Lung microvascular endothelial cell (primary cell): ENCODE measurements around the gene TTLL8. TPM values are rescaled to one million over a fixed set of nuclear protein-coding genes. Genes with fewer than 3 reads are reported as not detected.

Experiments
- DNase-seq, 2 donors: peaks; one replicate each; pipeline versions ENCODE4 v3.0.0 to v3.0.0-alpha.2; 2010; ENCODE audit warnings: low read depth in 2 of 2
- total RNA-seq: library from RNA; depleted of rRNA; stranded (reverse); fragments of >200 nt; gene quantifications from 2 replicates; pipeline ENCODE4 v1.2.1, GENCODE V29; 2014

Gene TTLL8
- total RNA-seq, 1 donor from 2014 or later: not detected

DNA sequence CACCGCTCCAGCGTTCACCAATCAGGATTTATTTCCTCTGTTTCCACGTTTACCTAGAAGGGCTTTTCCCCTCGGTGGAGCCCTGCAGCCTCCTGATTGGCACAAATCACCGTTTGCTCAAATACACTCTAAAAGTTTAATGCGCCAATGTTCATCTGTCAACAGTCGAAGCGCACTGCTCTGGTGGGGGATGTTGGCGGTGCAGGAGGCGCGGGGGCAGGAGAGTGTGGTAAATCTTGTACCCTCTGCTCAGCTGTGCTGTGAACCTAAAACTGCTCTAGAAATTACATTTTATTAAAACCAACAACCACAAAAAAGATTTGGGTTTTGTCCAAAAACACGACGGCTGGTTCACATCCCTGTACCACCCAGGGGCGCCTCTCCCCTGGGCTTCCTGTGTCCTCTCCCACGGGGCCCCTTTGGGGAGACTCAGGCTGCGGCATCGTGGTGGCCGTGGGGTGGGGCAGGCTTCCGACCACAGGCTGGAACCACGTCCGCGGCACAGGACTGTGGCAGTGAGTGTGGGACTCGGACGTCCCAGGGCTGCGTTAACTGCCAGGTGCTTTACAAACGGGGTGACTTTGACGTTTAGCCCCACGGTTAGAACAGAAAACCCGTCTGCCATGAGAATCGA lies 13.5 kb downstream of the TTLL8 start:
- DNase-seq: no peak

DNA sequence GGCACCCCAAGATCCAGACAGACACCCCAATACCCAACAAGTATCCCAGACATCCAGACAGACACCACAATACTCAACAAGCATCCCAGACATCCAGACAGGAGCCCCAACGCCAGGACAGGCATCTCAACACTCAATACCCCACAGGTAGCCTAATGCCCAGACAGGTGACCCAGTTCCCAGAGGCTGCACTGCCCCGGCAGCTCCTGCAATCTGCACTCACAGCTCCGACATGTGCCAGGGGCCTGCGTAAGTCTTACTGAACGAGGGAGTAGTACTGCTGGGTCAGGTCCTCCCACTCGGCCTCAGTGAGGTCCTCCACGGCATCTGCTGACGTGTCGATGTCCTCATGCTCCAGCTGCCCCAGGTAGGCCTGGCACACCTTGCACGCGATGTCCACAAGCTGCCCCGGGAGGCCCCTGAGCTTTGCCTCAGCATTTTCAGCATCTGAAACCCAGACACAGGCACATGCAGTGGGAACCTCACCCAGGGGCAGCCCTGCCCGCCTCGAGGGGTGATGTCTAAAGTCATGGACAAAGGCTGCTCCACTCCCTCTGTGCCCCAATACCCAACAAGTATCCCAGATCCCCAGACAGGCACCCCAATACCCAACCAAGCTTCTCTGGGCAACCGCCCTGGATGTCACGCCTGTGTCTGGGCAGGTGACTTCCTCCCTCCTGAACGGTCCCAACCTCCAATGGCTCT lies 16.6 kb downstream of the TTLL8 start:
- DNase-seq: no peak

DNA sequence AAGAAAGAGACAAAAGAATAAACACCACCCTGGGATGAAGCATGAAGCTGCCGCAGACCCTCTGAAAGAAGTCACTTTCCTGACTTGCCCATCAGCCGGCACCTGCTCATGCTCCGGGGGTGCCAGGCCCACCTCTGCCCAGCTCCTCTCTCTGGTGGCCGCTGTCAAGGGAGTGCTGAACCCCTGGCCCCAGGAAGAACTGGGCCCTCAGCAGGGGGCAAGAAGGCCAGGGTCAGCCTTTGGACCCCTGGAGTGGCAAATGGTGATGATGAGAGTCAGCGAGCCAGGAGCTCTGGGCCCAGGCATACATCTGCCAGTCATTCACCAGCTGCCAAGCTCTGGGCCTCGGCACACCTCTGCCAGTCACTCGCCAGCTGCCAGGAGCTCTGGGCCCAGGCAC lies 17.4 kb downstream of the TTLL8 start:
- no peak for DNase-seq

DNA sequence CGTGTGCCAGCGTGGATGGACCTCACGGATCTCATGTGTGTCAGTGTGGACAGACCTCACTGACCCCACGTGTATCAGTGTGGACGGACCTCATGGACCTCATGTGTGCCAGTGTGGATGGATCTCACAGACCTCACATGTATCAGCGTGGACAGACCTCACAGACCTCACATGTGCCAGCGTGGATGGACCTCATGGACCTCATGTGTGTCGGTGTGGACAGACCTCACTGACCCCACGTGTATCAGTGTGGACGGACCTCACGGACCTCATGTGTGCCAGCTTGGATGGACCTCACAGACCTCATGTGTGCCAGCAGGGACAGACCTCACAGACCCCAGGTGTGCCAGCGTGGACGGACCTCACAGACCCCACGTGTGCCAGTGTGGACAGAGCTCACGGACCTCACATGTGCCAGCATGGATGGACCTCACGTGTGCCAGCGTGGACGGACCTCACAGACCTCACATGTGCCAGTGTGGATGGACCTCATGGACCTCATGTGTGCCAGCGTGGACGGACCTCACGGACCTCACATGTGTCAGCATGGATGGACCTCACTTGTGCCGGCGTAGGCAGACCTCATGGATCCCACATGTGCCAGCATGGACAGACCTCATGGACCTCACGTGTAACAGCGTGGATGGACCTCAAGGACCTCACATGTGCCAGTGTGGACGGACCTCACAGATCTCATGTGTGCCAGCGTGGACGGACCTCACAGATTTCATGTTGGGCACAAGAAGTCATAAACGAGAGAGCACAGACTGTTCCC lies 18.2 kb downstream of the TTLL8 start:
- DNase-seq: no peak

DNA sequence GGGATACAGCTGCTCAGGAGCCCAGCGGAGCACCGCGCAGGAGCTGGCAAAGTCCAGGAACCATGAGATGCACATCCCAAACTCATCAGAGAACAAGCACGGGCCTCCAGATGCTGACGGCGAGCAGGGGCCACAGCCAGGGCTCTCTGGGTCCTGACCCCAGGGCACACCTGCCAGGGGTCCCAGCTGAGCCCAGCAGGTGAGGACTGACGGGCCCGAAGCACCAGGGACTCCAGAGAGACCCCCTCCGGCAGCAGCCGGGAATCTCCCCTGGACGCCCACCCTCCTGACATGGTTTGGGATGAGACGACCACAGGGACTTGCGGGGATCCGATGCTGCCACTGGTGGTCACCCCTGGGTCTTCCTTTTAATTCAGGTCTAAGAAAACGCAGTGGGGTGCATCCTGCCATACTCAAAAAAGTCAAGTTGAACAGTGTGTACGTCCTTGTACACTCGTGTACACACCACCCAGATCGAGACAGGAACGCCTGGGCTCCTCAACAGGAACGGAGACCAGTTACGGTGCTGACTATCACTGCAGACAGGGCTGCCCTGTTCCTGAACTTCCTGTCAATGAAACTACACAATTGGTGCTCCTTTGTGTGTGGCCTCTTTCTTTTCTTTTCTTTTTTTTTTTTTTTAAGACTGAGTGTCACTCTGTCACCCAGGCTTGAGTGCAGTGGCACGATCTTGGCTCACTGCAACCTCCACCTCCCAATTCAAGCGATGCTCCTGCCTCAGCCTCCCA lies 21.9 kb downstream of the TTLL8 start:
- no peak for DNase-seq

DNA sequence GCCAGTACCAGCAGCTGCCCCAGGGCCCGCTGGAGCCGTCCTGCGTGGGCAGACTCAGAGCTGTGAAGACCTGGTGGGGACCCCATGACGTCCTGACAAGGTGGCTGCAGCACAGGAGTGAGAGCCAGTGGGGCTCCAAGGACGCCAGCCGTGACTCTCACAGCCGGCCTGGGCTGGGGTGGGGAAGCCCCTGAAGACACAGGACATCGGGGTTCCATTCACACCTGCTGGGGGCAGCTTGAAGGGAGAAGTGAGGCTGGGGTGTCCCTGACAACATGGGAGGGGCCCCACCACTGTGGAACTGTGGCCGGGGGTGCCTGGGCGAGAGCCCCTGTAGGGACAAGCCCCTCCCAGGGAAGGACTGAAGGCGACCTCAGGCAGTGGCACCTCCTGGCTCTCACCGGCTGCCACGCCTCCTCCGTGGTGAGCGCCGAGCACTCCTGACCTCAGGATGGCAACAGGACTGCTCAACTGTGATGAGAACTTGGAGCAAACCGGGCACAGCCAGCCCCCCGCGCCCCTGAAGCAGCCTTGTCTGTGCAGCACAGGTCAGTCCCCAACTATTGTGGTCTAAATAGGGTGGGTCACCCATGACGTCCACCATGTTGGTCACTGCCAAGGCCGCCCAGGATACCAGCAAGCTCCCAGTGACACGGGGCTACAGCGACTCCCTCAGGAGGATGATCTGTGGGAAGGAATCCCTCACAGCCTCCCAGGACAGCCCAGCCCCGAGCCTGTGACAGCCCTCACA lies 22.8 kb downstream of the TTLL8 start:
- no peak for DNase-seq

DNA sequence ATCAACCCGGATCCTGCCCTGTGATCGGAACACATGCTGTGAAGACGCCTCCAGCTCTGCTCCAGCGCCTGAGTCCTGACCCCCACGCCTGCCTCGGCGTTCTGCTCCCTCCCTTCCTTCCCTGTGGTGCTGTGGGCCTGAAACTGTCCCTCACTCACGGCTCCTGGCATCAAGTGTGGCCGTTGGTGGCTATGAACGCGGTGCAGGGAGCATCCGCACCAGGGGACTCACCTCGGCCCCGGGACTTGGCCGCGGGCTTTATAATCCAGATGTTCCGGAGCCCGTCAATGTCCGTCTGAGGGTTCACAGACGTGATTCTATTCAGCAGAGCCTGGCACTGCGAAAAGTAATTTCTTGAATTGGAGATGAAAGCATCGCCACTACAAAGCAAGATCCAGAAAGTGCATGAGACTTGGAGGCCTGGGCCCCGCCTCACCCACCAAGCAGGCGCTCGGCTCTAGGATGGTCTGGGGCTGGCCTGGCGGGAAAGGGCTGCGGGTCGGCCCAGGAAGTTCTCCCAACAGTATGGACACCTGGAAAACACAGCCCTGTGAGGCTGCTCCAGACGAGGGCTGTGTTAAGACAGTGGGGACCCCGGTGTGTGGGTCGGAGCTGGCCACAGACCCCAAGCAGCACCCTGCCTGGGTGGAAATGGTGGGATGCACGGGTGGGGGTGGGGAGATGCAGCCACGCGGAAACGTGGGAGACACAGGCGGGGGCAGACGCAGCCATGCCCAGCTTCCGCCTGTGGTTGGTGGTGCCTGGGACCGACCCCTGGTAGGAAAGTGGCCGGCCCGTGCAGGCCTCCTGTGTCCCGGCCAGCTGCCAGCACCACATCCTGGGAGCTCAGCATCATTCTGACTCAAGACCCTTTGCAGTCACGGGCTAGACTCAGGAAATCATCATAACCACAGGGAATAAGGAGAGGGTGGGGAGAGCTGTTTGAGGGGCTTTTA lies 23.7 kb downstream of the TTLL8 start:
- DNase-seq: no peak

DNA sequence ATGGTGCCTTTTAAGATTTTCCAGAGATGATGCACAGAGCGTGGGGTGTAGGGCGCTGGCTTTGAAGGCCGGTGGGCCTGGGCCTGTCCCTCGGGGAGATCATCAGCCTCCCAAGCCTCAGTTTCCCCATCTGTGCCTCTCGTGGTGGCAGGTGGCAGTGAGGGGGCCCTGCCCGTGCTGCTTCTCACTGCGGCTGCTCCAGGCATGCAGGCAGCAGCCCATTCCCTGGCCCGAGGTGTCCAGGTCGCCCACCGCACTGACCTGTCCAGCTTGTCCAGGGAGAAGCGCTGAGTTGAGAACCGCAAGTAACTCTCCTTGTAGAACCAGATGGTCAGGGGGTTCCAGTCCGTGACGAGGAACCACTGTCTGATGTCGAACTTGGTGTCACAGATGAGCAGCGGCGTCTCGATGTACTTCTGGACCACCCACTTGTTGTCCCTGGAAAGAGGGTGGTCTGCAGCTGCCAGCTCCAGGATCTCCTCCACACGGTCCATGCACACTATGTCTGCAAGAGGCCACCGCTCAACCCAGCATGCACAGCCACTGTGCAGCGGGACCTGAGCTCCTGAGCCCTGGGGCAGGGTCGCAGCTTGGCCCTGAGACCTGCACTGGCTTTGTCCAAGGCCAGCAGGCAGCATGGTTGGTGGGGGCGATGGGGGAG lies 25.0 kb downstream of the TTLL8 start:
- DNase-seq: no peak

DNA sequence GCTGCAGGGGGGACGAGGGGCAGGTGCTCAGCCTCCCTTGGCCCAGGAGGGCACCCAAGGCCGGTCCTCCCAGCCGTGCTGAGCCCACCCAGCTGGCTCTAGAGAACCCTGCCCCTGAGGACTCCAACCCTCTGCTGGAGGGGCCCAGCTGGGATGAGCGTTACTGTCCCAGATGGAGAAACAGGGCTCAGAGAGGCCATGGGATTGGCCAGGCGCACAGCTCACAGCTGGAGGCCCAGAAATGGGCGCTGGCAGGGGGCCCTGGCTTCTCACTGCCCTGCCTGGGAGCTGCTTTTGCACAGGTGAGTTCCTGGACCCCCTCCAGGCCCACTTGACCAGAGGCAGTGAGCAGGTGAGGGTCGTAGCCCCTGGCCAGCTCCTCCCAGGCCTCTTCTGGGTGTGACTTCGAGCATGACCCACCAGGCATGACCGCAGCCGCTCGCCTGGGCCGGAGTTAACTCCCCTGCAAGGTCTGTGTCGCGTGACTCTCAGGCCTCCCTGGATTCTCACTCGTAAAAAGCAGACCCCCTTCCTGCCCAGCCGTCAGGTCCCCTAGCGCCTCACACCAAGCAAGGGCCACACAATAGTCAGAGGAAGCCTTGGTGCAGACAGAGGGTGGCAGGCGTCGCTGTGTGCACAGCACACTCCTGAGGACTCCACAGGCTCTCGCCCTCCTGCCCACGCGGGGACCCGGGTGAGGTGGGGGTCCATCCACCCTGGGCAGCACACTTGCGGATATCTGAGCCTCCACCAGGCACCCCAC lies 25.8 kb downstream of the TTLL8 start:
- DNase-seq: no peak

DNA sequence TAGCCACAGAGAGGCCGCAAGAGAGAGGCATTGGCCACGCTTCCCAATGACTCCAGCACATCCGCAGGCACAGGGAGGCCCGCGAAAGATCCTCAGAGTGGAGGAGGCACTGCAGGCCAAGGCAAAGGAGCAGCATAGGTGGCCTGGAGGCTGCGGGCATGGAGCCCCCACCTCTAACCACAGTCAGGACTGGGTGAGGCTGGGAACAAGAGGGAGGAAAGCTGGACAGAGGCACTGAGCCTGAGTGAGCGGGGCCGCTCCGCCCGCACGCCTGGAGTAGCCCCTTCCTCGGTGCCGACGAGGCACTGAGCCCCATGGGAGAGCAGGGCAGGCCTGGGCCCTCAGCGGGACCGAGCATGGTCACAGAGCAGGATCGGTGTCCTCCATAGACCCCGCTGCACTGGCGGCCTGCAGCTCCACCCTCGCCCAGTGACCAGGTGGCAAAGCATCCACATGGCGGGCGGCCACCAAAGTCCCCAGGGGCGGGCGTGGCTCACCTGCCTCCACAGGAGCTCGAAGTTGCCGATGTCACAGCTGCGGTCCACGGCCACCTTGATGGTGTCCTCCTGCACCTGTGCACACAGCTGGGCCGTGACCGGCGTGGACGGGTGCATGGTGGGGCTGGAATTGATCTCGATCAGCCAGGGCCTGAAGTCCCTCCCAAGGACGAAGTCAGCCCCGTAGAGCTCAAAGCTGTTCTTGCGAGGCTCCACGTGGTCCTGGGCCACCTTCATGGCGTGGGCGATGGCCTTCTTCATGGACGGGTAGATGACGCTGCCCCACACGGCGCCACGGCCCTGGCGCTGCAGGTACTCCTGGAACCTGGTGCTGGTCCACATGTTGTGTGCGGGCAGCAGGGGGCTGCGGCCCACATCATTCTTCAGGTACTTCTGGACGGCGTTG lies 26.7 kb downstream of the TTLL8 start:
- DNase-seq: no peak

DNA sequence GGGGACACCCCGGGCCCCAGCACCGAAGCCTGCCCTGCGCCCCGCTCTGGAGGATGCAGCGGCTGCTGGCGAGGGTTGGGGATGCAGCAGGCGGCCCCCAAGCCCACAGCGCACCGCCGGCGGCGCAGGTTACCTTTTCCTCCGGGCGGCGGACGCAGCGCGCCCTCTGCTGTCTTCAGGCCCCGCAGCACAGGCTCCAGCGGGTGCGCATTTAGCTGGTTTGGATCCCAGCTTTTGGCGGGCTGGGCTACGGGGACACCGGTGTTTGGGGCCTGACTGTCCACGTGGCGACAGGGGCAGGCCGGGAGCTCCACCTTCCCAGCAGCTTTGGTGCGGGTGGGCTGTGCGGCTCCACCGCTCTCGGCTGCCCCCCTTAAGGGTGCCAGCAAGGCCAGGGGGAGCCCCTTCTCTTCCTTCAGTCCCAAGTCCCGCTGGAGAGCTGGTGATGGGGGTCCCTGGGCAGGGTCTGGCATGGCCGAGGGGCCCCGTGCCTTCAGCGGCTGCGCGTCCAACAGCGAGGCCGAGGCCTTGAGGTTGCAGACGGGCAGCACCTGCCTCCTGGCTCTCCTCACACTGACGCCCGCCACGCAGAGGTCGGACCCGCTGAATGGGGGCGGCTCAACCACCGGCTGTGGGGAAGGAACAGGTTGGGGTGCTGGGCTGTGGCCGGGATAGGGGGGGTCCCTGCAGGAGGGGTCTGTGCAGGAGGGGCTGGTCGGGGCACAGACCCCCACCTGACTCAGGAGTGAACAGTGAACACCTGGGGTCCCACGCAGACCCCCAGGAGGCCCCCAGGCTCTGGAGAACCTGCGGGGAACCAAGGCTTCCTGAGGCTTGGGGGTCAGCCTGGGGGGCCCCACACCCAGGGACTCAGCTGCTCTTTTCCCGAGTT lies 27.6 kb downstream of the TTLL8 start:
- peak; percentile 69 to 86 for DNase-seq

DNA sequence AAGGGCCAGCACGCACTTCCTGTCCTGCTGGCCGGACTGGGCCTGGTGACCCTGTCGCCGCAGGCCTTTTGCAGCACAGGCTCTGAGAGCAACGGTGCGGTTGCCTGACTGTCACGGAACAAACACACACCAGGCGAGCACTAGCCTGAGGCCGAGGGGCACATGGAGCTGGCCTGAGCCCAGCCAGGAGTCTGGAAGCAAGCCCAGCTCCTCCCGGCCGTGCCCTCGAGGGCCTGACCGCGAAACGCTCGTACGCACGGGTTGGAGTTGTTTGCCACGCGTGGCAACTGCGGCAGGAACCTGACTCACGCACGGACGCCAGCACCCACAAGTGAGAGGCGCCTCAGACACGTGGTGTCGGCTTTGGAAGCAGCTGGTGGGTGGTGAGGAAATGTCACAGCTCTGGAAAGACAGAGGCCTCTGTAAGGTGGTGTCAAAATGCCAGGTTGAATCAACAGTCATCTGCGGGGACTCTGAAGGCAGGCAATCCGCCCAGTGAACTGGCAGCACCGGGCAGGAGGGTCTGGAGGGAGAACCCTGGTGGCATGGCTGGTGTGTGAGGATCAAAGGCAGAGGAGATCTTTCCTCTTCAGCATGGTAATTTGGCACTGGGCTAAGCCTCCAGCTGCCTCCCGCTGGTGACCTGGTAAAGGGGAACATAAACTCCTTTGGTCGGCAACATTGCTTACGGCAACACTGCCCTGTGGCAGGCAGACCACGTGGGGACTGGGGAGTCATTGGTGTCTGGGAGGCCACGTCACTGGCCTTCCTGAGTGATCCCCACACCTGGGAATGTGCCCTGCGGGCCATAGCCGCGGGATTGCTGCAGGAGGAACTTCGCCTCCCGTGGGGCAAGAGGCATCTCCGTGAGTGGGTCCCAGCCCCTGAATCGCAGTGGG lies 30.2 kb downstream of the TTLL8 start:
- peak in 1 of 2 donors; percentile 57 for DNase-seq

DNA sequence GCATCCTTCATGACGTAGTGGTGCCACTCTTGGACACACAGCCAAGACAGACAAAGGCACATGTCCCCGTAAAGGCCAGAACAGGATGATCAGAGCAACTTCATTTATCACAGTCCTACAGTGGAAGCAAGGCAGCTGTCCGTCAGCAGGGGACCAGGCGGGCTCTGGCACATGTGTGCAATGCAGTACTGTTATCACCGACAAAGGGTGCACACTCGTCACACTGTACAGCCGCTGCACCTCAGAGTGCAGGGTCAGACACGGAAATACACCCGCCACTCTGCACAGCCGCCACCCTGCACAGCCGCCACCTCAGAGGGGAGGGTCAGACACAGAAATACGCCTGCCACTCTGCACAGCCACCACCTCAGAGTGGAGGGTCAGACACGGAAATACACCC lies 32.1 kb downstream of the TTLL8 start:
- no peak for DNase-seq

DNA sequence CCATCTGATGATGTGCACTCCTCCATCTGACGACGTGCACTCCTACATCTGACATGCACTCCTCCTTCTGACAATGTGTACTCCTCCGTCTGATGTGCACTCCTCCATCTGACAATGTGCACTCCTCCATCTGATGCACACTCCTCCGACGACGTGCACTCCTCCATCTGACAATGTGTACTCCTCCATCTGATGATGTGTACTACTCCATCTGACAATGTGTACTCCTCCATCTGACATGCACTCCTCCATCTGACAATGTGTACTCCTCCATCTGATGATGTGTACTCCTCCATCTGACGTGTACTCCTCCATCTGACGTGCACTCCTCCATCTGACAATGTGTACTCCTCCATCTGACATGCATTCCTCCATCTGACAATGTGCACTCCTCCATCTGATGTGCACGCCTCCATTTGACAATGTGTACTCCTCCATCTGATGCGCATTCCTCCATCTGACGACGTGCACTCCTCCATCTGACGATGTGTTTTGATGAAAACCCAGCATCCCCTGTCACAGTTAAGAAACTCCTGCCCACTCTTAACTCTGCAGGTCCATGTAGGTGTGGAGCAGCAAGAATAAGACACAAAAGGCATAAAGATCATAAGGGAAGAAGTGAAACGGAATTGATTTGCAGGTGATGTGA lies 35.8 kb downstream of the TTLL8 start:
- DNase-seq: no peak

DNA sequence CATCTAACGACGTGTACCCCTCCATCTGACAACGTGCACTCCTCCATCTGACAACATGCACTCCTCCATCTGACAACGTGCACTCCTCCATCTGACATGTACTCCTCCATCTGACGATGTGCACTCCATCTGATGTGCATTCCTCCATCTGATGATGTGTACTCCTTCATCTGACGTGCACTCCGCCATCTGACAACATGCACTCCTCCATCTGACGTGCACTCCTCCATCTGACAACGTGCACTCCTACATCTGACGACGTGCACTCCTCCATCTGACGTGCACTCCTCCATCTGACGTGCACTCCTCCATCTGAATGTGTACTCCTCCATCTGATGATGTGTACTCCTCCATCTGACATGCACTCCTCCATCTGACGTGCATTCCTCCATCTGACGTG lies 37.5 kb downstream of the TTLL8 start:
- no peak for DNase-seq
